ENCODE data around the gene TNFRSF1A.
A peak's percentile ranks its signal among the peaks of the same experiment; 100 is the strongest.

Gene TNFRSF1A

GRCh38 chr12:6323340-6323994 lies 18.4 kb downstream of the TNFRSF1A start:
- peak; percentile 64 for DNase-seq

DNA sequence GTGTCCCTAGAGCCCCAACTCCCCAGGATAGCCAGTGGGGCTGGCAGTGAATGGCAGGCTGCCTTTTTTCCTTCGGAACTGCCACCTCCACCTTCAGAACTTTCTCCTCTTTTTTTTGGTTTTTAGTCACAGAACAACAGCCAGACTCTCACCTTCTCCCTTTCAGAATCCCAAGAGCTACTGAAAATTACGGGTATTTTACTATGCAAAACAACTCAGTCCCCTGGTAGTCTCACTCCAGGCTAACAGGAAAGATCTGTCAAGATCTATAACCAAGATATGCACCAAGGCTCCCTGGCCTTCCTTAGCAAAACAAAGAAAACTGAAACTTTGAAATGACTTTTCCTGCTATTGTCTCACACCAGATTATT lies 18.9 kb downstream of the TNFRSF1A start:
- DNase-seq: no peak

DNA sequence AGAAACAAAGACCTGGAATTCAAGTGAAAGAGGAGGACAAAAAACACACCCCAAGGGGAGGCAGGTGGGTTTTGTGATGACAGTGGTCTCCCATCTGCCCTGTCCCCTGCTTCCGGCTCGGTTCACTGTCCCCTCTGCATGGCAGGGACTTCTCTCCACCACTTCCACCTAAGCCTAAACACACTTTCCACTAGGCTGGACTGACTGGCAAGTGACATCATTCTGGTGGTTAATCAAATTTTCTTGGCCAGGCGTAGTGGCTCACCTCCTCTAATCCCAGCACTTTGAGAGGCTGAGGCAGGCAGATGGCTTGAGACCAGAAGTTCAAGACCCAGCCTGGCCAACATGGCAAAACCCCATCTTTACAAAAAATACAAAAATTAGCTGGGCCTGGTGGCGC lies 19.5 kb downstream of the TNFRSF1A start:
- no peak for DNase-seq

- no peak for DNase-seq
Measured at GRCh38 chr12:6321905-6322304, 20.0 kb downstream of the TNFRSF1A start.

DNA sequence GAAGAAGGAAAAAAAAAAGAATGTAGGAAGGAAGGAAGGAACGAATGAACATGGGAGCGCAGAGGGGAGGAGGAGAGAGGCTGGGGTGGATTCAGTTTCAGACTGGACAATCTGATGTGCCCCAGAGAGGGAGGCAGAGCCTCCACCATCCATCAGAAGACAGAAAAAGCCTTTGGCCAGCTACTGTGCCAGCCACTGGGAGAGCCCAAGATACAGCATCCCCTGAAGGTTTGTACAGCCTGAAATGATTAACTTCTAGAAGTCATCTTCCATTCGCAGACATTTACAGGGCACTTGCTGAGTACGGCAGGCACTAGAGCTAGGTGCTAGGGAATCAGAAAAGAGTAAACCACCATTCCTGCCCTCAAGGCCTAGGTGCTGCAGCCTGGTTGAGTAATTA lies 22.4 kb downstream of the TNFRSF1A start:
- DNase-seq: no peak

GRCh38 chr12:6318440-6318879 lies 23.4 kb downstream of the TNFRSF1A start:
- no peak for DNase-seq

DNA sequence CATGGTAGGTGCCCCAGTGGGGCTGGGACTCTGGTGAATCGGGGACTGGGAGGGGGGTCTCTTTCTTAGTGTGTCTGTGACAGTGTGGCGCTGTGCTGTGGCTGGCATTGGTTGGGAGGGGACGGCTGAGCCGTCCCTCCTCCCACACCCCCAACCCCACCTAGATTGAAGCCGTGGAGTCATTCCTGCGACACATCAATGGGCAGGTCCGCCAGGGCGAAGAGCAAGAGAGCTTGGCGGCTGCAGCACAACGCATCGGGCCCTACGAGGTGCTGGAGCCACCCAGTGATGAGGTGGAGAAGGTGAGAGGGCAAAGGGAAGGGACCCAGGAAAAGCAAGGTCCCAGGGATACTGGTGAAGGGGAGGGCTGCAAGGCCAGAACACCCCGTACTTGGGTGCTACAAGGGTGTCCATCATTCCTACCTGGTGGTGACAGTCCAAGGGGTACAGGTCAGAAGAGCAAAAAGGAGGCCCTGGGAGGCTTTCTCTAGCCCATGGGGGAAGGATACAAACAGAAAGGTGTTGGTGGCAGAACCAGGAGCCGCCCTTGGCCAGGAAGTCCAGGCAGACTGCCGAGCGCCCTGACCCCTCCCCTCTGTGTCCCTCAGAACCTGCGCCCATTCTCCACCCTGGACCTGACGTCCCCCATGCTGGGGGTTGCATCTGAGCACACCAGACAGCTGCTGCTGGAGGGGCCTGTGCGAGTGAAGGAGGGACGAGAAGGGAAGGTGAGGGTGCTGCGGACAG lies 24.0 kb downstream of the TNFRSF1A start:
- DNase-seq: no peak

- DNase-seq: no peak
Measured at GRCh38 chr12:6316921-6317692, 24.8 kb downstream of the TNFRSF1A start.

GRCh38 chr12:6315704-6316597 lies 25.9 kb downstream of the TNFRSF1A start:
- DNase-seq: no peak

GRCh38 chr12:6315184-6315583 lies 26.7 kb downstream of the TNFRSF1A start:
- DNase-seq: no peak

DNA sequence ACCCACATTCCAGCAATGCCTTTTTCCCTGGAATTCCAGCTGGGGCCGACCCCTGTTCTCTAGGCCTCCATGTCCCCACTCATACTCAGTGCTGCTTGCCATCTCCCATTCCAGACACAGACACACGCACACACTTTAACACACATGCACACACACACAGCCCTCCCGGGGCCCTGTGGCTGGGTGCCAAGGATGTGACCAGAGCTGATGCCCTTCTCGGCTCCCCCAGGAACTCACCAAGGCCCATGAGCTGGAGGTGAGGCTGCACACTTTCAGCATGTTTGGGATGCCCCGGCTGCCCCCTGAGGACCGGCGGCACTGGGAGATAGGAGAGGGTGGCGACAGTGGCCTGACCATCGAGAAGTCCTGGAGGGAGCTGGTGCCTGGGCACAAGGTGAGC lies 27.1 kb downstream of the TNFRSF1A start:
- no peak for DNase-seq

DNA sequence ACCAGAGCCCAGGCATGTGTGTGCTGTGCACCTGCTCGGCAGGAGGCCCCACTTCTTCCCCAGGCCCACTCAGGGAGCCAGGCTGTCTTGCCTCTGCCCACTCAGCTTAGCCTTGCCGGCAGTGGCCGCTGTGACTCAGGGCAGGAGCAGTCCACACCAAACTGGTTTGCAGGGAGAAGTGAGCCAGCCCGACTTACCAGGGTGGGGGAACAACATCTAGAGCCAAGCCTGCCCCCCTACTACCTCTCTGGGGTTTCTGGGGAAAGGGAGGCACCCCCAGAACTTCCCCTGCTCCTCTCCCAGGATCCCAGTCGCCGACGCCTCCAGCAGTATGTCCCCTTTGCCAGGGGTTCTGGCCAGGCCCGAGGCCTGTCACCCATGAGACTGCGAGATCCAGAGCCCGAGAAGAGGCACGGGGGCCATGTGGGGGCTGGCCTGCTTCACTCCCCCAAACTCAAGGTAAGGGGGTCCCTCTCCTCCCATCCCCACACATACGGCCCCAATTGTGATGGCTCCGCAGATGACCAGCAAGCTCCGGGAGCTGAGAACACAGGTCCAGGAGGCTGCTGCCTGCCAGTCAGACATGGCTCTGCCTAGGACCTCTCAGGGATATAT lies 28.4 kb downstream of the TNFRSF1A start:
- DNase-seq: no peak

DNA sequence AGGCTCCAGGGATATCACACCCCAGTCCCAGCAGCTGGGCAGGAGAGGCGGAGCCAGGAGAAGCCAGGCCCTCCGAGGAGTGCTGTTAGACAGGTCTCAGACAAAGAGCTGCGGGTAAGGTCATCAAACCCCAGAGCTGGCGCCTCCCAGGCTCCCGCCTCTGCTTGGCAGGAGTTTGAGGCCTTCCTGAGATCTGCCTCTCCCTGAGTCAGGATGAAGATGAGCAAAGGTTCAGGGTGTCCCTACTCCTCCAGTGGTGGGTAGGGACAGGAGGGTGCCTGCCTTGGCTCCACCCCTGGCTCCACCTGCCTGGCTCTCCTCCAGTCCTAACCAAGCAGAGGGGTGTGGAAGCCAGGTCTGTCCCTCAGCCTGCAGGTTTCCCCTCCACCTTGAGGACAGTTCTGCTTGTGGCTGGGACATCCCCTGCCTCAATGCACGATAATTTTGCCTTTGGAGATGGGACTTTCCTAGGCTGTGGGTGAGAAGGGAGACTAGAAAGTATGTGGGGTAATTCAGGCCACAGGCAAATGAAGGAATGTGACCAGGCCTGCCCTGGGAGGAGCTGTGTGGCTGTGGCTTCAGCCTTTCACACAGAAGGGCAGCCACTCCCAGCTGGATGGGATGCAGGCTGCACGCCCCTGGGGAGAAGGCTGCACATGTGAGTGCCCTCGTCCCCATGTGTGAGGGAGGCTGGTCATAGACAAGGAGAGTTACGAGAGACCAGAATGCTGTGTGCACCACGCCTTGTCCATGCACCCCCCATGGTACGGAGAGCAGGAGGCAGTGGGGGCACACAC lies 29.1 kb downstream of the TNFRSF1A start:
- no peak for DNase-seq

DNA sequence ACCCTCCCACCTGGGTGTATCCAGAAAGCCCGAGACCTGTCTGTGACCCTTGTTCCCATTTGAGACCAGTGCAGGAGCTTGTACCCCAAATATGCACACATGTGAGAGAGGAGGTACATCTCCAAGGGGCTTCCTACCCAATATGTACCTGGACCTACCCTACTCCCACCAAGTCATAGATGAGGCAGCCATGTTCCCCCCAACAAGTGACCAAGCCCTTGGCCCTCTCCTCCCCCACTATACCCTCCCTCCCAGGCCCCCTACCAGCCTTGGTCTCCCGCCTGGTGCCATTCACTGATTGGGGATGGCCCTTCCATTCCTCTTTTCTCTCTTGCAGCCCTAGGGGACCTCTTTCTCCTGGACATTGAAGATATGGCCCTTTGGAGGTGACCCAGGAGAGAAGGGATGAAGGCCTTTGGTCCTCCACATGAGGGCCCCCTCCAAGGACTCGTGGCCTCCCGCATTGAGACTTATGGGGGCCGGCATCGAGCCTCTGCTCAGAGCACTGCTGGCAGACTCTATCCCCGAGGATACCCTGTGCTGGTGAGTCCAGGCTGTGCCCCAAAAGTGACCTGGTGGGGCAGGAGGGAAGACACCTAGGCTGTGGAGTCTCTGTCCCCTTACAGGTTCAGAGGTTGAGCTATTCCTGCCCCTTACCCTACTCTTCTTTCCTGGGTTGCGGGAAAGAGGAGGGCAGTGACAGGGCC lies 29.9 kb downstream of the TNFRSF1A start:
- DNase-seq: no peak

- DNase-seq: no peak
Measured at GRCh38 chr12:6310771-6311610, 30.9 kb downstream of the TNFRSF1A start.

- DNase-seq: no peak
Measured at GRCh38 chr12:6307529-6307928, 34.3 kb downstream of the TNFRSF1A start.

GRCh38 chr12:6306599-6307220 lies 35.2 kb downstream of the TNFRSF1A start:
- no peak for DNase-seq

DNA sequence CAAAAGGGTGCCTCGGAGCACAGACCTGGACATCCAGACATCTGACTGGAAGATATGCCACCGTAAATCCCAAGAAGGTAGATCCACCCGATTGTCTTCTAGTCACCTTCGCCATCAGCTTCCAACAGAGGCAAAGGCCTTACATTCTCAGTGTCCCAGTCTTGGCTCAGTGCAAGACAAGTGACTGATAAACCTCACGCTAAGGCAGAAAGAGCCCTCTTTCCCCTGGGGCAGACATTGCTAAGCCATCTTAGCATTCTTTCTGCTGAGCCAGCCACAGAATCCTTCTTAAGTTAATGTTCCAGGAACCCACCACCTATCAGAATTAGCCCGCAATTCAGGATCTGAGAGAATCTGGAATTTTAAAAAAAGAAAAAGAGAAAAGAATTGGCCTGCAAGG lies 35.7 kb downstream of the TNFRSF1A start:
- no peak for DNase-seq

- DNase-seq: no peak
Measured at GRCh38 chr12:6303071-6303470, 38.8 kb downstream of the TNFRSF1A start.
